ENCODE measurements around the gene ZDHHC24. TPM values are rescaled to one million over a fixed set of nuclear protein-coding genes. Genes with fewer than 3 reads are reported as not detected.
"Not testable (repeated sequence)": the region's sequence is repeated elsewhere in the genome, so short reads cannot be mapped to it uniquely, and the experiment has no call there.

The ZDHHC24 gene
- total RNA-seq, 1 experiment from 2014 or later, result 18.3 TPM

DNA sequence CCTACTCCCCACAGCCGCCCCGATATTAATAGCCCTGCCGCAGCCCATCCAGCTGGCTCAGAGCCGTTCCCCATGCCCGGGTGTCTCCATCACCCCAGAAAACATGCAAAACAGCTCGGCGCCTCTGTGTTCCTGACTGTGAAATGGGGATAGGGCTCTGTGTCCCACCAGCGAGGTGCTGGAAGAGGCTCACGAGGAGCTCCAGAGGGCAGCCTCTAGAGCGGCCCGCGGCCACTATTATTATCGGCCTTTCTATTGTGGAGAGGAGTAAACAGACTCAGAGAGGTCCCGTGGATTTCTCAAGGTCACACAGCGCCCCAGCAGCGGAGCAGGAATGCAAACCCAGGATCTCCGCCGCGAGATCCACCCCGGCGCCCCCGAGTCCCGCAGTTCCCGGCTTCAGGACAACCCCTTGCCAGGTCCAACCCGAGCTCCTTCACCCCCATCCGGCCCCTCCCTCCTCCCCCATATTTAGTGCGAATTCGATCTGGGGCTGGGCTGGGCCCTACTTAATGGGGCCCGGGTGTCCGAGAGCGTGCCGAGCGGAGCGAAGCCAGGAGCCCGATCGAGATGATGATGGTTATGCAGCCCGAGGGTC, 619 bp upstream of the ZDHHC24 start, which contains the start of gene ACTN3:
ACTN3 (plus strand) TSS at position 536 of the 598 bp plus-strand sequence; CDS start at position 571, 35 bp downstream.
- DNase-seq (ENCODE audit: low read depth), result no peak

DNA sequence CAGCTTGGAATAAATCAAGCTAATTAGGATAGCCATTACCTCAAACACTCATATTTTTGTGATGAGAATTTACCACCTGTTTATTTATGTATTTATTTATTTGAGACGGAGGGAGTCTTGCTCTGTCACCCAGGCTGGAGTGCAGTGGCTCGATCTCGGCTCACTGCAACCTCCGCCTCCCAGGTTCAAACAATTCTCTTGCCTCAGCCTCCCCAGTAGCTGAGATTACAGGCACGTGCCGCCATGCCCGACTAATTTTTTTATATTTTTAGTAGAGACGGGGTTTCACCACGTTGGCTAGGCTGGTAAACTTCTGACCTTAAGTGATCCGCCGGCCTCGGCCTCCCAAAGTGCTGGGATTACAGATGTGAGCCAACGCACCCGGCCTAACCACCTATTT, 896 bp downstream of the ZDHHC24 start:
- not testable (repeated sequence) for DNase-seq (ENCODE audit: low read depth)

DNA sequence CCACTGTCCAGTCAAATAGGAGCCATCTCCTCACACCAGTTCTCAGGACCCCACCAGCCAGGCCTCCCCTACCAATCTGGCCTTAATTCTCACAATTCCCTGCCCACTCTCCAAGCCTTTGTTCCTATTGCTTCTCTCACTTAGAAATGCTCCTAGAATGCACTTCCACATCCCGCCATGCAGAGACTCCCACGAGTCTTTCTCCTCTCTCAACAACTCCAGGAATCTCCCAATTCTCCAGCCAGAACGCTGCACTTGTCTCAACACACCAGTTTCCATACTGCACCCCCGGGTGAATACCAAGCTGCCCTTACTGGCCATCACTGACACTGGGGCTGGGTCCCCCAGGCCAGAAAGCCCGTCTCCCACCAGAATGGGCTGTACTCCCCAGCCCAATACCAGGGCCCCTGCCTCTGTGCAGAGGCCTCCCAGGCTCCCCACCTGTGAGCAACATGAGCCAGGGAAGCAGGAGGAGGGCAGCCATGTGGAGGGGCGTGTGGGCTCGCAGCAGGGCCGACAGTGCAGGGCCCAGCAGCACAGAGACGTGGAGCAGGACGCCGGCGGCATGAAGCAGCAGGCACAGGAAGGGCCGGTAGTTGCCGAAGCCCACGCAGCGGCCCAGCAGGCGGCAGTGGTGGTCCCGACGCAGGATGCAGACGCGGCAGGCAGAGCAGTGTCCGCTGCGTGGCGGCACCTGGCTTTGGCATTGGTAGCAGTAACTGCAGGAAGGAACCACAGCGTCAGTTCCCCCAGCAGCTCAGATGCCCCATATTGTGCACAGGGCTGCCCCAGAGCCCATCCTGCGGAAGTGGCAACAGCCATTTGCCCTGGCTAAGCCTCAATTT, 2.4 kb downstream of the ZDHHC24 start:
- no peak for DNase-seq (ENCODE audit: low read depth)

DNA sequence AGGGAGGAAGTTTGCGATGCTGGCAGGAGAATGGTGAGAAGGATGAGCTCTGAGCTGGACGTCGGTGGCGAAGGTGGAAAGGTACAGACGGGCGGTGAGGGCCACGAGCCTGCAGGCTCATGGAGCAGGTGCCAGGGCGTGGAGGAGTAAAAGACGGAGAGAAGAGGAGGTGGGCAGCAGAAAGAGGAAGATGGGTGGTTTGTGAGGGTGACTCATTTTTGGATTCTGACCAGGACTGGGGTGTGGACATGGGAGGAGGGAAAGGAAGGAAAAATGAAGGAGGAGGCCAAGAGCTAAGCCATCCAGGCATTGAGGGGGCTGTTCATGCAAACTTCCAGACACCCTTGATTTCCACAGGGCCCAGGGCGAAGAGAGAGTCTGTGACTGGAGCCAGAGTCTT, 3.5 kb downstream of the ZDHHC24 start:
- DNase-seq (ENCODE audit: low read depth), result peak; percentile 60

DNA sequence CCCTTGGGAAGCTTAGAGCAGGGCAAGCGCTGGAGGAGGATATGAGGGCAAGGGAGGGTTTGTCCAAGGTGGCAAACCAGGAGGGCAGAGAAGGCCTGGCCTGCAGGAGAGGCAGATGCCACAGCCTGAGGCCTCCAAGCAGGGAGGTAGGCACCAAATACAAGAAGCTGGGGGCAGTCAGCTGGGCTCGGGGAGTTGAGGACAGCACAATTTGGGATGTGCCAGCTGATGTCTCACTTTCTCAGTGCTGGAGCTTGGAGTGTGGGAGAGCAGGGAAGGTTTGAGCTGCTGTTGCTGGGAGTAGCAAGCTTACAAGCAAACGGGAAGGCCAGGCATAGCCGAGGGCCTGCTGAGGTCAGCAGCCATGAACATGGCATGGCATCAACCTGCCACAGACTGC, 4.0 kb downstream of the ZDHHC24 start:
- no peak for DNase-seq (ENCODE audit: low read depth)

DNA sequence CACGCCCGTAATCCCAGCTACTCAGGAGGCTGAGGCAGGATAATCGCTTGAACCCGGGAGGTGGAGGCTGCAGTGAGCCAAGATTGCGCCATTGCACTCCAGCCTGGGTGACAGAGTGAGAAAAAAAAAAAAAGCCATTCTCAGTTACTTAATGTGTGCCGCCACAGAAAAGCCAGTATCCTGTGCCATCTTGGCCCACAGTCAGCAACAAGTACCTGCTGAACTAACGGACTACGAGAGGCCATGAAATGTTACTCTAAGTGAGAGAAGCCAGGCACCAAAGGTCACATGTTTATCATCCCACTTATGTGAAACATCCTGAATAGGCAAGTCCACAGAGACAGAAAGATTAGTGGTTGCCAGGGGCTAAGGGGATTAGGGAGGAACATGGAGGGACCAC, 5.2 kb downstream of the ZDHHC24 start:
- DNase-seq (ENCODE audit: low read depth), result not testable (repeated sequence)

DNA sequence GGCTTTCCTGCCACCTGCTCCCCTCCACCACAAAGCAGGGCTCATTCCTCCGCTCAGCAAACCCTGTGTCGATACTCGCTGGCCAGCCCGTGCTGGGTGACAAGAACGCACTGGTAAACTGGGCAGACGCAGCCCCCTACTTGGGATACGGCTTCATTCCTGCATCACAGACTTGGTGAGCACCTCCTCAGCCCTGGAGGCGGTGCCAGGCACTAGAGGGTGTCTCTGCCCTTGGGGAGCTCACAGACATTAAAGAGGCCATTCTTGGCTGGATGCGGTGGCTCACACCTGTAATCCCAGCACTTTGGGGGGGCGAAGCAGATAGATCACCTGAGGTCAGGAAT, 6.0 kb downstream of the ZDHHC24 start:
- no peak for DNase-seq (ENCODE audit: low read depth)

DNA sequence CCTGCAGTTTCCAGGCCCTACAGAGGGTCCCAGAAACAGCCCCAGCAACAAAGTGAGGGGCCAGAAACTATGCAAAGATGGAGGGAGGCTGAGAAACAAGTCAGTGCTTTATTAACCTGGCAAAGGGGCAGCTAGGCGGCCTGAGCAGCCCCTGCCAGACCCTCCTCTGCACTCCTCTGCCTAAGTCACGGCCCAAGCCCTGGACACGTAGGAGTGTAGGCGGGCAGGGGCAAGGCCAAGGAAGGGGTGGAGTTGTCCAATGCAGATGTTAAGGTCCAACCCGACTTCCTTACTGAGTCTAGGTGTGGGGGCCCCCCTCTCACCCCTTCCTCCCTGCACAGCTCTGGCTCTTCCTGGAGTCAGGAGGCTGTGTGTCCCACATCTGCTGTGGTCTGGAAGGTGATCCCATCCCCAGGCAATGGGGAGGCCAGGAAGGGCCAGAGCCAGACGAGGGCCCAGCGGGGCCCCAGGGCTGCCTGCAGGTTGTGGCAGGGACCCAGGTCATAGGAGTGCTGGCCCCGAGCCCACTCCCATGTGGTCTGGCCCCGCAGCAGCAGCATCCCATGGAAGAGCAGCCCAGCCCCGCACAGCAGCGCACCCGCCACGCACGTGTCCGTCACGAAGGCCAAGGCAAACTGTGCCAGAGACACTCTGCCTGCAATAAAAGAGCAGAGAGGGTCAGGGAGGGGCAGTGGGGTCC, 6.5 kb downstream of the ZDHHC24 start:
- DNase-seq (ENCODE audit: low read depth), result no peak

DNA sequence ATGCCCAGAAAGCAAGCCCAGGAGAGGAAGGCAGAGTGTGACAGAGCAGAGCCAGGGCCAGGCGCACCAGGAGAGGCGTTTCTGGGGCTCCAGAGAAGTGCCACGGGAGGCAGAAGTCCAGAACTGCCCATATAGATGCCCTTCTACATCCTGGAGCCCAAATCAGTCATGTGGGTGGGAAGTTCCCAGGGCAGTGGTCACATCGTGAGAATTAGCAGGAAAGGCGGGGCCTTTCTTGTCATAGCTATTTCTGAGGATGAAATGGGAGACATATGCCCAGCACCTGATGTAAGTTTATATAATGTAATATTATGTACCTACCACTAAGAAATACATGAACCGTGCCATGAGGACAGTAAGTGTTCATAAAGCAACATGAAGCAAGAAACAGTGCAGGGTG, 13.1 kb downstream of the ZDHHC24 start:
- DNase-seq (ENCODE audit: low read depth), result no peak

DNA sequence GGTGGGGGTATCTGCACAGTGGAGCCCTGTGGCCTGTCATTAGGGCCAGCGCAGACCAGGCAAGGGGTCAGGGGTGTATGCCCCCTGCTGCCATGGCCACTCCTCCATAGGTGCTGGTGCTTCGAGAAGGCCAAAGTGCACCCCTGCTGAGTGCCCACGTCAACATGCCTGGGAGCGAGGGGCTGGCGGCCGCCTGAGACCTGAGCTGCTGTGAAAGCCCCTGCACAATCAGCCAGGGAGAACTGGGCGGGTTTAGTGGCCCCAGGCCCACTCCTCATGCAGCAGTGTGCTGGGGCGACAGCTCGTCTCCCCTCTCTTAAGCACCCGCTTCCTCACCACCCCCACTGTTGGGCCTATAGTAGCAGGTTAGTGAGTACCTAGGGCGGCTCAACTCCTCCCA, 14.0 kb downstream of the ZDHHC24 start:
- DNase-seq (ENCODE audit: low read depth), result no peak

DNA sequence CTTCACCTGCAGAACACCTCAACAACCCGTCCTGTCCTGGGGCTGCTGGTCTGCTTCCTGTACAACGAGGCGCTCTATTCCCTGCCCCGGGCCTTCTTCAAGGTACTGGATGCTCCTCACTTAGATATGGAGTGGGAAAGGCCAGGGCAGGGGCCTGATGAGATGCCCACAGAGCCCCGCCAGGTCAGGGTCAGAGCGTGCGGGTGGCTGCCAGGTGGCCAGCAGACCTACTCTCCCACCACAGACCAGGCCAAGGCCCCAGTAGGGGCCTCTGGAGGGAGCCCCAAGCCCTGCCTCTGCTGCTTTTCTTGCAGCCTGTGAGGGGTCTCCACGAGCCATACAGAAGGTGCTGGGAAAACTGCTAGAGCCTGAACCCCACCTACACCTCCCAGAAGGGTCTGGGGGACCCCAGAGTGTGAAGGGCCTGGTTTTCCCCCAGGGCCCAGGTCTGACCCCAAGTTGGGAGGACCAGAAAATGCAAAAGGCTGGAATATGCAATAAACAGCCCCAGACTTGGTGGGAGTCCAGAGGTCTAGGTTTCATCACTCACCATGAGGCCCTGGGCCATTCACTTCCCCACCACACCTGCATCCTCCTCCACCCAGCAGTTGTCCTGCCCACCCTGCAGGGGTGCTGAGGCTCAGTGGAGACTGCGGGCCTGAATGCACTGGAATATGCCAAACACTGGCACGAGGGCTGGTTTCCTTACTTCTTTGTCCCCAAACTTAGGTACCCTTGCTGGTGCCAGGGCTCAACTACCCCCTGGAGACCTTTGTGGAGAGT, 14.7 kb downstream of the ZDHHC24 start:
- DNase-seq (ENCODE audit: low read depth), result no peak

DNA sequence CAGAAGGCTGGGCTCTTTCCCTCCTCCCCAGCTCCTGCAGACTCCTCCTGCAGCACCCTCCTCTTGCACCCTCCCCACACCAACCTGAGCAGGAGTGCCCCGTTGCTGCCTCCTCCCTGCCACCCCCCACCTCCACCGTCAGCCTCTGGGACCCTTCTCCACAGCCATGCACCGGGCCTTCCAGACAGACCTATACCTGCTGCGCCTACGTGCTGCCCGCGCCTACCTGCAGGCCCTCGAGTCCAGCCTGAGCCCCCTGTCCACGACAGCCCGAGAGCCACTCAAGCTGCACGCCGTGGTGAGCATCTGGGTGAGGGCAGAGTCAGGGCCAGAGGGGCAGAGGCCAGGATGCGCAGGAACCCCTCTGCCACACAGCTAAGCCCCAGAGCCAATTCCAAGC, 16.2 kb downstream of the ZDHHC24 start:
- DNase-seq (ENCODE audit: low read depth), result no peak

DNA sequence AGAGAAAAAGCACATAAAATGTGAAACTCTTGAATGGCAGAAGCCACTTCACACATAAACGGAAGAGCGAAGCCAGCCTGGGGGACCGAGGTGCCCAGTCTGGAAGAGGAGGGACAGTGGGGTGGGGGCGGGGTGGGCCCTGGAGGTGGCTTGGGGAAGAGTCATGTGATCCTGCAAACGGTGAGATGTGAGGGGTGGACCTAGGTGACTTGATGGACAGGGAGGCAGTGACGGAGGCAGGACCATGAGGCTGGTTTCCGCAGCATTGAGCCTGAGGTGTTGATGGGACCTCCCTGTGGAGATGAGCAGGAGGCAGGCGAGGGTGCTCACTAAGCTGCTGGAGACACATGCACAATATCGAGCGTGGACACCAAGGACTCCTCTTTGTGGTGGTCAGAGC, 16.8 kb downstream of the ZDHHC24 start:
- no peak for DNase-seq (ENCODE audit: low read depth)

DNA sequence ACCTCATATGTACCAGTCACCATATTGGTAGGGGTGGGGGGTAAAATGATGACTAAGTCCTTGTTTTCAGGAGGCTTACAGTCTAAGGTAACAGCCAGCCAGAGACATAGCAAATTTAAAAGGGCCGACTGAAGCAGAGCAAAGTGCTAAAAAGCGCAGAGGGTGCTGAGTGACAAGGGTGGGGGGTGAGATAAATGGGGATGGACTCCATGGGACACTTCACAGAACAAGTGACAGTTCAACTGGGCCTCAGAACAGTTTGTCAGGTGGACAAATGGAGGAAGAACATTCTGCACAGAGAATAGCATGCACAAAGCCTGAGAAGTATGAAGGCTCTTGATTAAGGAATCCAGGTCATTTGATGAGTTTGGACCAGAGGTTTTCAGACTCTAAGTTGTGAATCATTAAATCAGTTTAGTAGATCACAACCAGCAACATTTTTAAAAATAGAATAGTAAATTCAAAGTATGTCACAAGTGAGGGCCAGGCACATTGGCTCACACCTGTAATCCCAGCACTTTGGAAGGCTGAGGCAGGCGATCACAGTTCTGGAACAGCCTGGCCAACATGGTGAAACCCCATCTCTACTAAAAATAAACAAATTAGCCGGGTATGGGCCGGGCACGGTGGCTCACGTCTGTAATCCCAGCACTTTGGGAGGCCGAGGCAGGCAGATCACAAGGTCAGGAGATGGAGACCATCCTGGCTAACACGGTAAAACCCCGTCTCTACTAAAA, 21.4 kb downstream of the ZDHHC24 start:
- DNase-seq (ENCODE audit: low read depth), result no peak

DNA sequence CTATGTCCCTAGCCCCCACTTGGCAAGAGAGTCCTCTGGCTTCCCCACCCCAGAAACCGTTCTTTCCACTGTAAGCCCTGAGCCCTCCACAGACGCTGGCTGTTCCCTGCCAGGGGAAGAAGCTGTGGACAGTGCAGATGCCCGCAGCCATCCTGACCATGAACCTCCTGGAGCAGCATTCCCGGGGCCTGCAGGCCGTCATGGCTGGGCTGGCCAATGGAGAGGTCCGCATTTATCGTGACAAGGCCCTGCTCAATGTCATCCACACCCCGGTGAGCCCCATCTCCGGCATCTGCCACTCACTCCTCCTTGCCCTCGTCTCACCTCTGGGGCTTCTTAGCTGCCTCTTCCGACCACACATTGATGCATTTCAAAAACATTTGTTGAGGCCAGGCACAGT, 22.2 kb downstream of the ZDHHC24 start:
- no peak for DNase-seq (ENCODE audit: low read depth)

DNA sequence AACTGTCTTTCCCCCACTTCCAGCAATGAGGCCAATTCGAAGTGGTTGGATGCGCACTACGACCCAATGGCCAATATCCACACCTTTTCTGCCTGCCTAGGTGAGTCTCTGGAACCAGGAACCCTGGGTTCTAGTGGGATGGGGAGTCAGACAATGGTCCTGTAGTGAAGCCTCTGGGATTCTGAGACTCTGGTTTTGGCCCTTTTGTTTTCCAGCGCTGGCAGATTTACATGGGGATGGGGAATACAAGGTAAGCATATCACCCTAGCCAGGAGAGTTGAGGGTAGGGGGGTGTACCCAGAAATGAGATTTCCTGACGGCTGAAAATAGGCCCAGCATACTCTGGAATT, 34.9 kb downstream of the ZDHHC24 start:
- no peak for DNase-seq (ENCODE audit: low read depth)

DNA sequence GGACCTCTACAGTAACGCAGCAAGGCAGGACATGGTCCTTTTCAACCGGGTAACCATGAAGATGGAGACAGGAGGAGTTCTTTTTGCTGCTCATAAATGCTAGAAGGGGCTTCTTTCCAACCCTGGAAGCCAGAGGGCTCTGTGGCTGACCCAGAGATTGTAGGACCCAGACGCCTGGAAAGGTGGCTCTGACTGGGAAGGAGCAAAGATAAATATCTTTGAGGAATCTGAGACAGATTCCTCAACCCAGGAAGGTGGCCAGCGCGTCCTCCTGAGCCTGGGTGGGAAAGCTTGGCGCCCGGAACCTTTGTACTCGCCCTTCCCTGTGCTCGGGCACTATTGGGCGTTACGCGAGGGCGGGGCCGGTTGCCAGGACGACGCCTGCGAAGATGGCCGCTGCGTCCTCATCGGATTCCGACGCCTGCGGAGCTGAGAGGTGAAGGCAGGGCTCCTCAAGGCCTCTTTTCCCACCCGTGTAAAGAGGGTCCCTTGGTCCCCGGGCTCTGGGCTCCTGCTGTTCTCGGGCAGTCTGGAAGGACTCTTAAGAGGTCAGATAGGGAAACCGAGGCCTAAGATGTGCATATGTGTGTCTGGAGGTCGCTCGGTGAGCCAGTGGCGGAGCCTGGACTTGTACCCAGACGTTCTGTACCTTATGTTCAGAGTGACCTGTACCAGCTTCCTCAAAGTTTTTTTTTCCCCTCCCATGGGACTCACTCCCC, 35.4 kb downstream of the ZDHHC24 start, which contains the start of gene BBS1:
BBS1 (plus strand) TSS at position 365 of the 719 bp plus-strand sequence; CDS start at position 390, 25 bp downstream.
- DNase-seq (ENCODE audit: low read depth), result peak; percentile 76

DNA sequence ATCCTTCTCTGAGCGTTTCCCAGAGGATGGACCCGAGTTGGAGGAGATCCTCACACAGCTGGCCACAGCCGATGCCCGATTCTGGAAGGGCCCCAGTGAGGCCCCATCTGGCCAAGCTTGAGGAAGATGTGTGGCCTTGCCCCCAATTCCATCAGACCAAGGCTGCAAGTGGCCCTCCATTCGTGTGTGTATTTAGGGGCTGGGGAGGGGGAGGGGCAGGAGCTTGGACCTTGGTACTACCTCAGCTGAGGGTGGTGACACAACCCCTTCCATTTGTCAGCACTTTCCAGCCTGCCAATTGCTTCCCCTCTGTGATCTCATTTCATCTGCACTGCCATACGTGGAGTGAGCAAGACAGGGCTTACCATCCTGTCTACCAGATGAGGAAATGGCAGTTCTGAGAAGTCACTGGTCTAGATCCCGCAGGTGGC, 36.7 kb downstream of the ZDHHC24 start:
- DNase-seq (ENCODE audit: low read depth), result no peak

DNA sequence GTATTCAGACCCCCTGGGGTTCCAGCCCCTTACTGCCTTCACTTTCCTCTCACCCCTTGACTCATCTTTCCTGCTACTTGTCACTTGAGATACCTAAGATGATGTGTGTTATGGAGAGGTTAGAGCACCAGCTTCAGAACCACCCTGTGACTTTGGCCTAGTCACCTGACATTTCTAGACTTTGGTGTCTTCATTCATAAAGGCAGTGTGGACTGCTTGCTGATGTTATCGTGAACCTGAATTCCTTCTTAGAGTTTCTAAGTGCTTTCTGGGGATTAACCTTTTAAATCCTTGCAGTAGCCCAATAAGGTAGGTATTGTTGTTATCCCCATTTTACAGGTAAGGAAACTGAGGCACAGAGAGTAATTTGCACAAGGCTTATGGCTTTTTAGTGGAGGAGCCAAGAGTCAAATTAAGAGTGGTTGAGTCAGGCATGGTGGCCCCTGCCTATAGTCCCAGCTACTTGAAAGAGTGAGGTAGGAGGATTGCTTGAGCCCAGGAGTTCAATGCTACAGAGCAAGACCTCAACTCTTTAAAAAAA, 40.5 kb downstream of the ZDHHC24 start:
- DNase-seq (ENCODE audit: low read depth), result no peak

DNA sequence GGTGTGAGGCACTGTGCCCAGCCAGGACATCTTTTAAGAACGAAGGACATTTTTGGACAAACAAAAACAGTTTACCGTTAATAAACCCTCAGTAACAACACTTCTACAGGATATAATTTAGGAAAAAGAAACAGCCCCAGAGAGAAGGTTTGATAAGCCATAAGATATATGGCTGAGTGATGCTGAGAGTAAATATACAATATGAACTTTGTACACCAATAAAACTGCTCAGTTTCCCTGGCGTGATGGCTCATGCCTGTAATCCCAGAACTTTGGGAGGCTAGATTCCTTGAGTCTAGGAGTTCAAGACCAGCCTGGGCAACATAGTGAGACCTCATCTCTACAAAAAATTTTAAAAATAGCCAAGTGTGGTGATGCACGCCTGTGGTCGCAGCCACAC, 47.3 kb downstream of the ZDHHC24 start:
- DNase-seq (ENCODE audit: low read depth), result no peak
